Activated CD8-positive, alpha-beta memory T cell treated with anti-CD3 and anti-CD28 coated beads, Interleukin-2, amount 50 U/mL, for 24 hours (primary cell): ENCODE measurements around the gene CLRN3.

ENCODE experiments used
- DNase-seq: peaks from one replicate; pipeline ENCODE4 v3.0.0-alpha.2; 2020; ENCODE audit errors: extremely low read depth

CLRN3 gene

GRCh38 chr10:127848226-127848625 lies 44.5 kb downstream of the CLRN3 start:
- DNase-seq, result no peak

GRCh38 chr10:127845756-127846155 lies 47.0 kb downstream of the CLRN3 start:
- no peak for DNase-seq

GRCh38 chr10:127840884-127841283 lies 51.9 kb downstream of the CLRN3 start:
- DNase-seq, result no peak

- DNase-seq, result no peak
These were observed 55.8 kb downstream of the CLRN3 start for GRCh38 chr10:127836966-127837365.

- DNase-seq, result no peak
These were observed 56.6 kb downstream of the CLRN3 start for GRCh38 chr10:127836176-127836575.

- no peak for DNase-seq
These were observed 58.0 kb downstream of the CLRN3 start for GRCh38 chr10:127834791-127835190.

- no peak for DNase-seq
These were observed 58.5 kb downstream of the CLRN3 start for GRCh38 chr10:127834221-127834620.

GRCh38 chr10:127833804-127834203 lies 58.9 kb downstream of the CLRN3 start:
- DNase-seq, result no peak

GRCh38 chr10:127832501-127832900 lies 60.2 kb downstream of the CLRN3 start:
- DNase-seq, result no peak

GRCh38 chr10:127830414-127830813 lies 62.3 kb downstream of the CLRN3 start:
- no peak for DNase-seq
